Activated B cell treated with CpG ODN at 0.5 μM for 24 hours (primary cell): ENCODE measurements around the gene DDX18. TPM values are rescaled to one million over a fixed set of nuclear protein-coding genes. Genes with fewer than 3 reads are reported as not detected.

Experiments used
- ATAC-seq: fragments of 200-7000 bp; cut with Tn5 transposase; one replicate; pipeline ENCODE4 v1.10.0; 2021; ENCODE audit warnings: low read depth, mild to moderate bottlenecking, moderate library complexity
- CTCF ChIA-PET: fragments of 350-600 bp; sonication (Branson Sonifier 250); formaldehyde crosslinking; loops from one replicate; lab custom pipeline; 2021; ENCODE audit warnings: antibody characterized with exemption; lab: Charles Lee
- POLR2A ChIA-PET: fragments of 350-600 bp; sonication (Branson Sonifier 250); formaldehyde crosslinking; loops from one replicate; lab custom pipeline; 2021; ENCODE audit warnings: antibody characterized with exemption; lab: Charles Lee
- DNase-seq: peaks from one replicate; pipeline ENCODE4 v3.0.0; 2022
- H3K27ac Mint-ChIP-seq: one replicate; pipeline ENCODE4 v1.8.0; 2020; ENCODE audit warnings: mixed read lengths
- H3K27me3 Mint-ChIP-seq: one replicate; pipeline ENCODE4 v1.8.0; 2021; ENCODE audit warnings: mixed read lengths
- H3K36me3 Mint-ChIP-seq: one replicate; pipeline ENCODE4 v1.8.0; 2021; ENCODE audit warnings: low read depth, mixed read lengths
- H3K4me1 Mint-ChIP-seq: one replicate; pipeline ENCODE4 v1.8.0; 2021; ENCODE audit warnings: mixed read lengths
- H3K4me3 Mint-ChIP-seq: one replicate; pipeline ENCODE4 v1.8.0; 2020; ENCODE audit warnings: mild to moderate bottlenecking, mixed read lengths
- H3K9me3 Mint-ChIP-seq: one replicate; pipeline ENCODE4 v1.8.0; 2020; ENCODE audit warnings: mixed read lengths
- CTCF ChIP-seq: fragments of 200-600 bp; IDR thresholded peaks from one replicate; pipeline ENCODE4 v1.8.0; 2022; ENCODE audit warnings: antibody characterized with exemption, mild to moderate bottlenecking
- intact Hi-C: fragments of 100-400 bp; cut with micrococcal nuclease; formaldehyde crosslinking; loops from one replicate; pipeline ENCODE4 v1.15.1; 2024
- total RNA-seq: library from RNA; stranded (reverse); gene quantifications from 2 replicates; pipeline ENCODE4 v1.2.3, GENCODE V29; 2022

The DDX18 gene
- total RNA-seq, 1 donor from 2014 or later: 109 TPM

GRCh38 chr2:117832905-117833613 is 18.6 kb downstream of the DDX18 start:
- no peak for TF ChIP-seq CTCF
- H3K4me1 Mint-ChIP-seq: peaks cover 10% of the 10 kb centered on the region
- no peaks in the 10 kb centered on the region for H3K9me3 Mint-ChIP-seq
- peaks cover 11% of the 10 kb centered on the region for H3K27me3 Mint-ChIP-seq
- DNase-seq: no peak
- peaks cover 62% of the 10 kb centered on the region for H3K36me3 Mint-ChIP-seq
- H3K27ac Mint-ChIP-seq: no peak overlapping the region
- ChIA-PET CTCF (no interaction called here), POLR2A (no interaction called here)
- H3K4me3 Mint-ChIP-seq: no peak overlapping the region
- intact Hi-C loops: no loop called here
- ATAC-seq: no peak

GRCh38 chr2:117833911-117834310 is 19.4 kb downstream of the DDX18 start:
- Mint-ChIP-seq H3K27ac (no peak overlapping the region), H3K27me3 (peaks cover 11% of the 10 kb centered on the region), H3K36me3 (peaks cover 54% of the 10 kb centered on the region), H3K4me1 (peaks cover 10% of the 10 kb centered on the region), H3K4me3 (no peak overlapping the region), H3K9me3 (no peaks in the 10 kb centered on the region)
- ChIA-PET POLR2A (no interaction called here), CTCF (no interaction called here)
- DNase-seq (no peak), ATAC-seq (no peak)
- intact Hi-C loops: no loop called here
- no peak for TF ChIP-seq CTCF

DNA sequence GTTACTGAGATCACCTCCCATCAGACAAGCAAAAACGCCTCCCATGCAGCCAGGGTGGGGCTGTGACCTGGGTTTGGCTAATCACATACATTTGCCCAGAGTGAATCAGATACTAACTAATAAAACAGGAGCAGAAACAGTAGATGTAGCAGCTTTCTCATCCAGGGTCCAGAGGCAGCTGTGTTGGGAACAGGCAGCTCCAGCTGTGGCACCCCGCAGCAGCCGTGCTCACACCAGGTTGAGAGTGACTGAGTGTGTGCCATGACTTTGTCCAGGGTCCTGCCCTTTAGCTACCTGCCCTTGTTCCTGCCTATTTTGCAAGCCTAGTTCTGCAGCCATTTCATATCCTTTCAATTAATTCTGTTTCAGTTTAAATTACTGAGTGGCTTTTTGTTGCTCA is 20.5 kb downstream of the DDX18 start:
- Mint-ChIP-seq H3K27ac (no peak overlapping the region), H3K27me3 (peaks cover 11% of the 10 kb centered on the region), H3K36me3 (peaks cover 43% of the 10 kb centered on the region), H3K9me3 (no peaks in the 10 kb centered on the region), H3K4me3 (no peak overlapping the region), H3K4me1 (peaks cover 10% of the 10 kb centered on the region)
- ATAC-seq (no peak), DNase-seq (no peak)
- TF ChIP-seq CTCF: no peak
- CTCF ChIA-PET: interaction anchor here (1.8 kb wide), 1 partner anchor 168 kb away, joined by 12 read pairs; no protein-coding TSS in a partner anchor
- intact Hi-C loops: no loop called here
- POLR2A ChIA-PET: interaction anchor here (1.6 kb wide), 1 partner anchor 20 kb away, joined by 9 read pairs; the partner anchor contains the start of gene DDX18

DNA sequence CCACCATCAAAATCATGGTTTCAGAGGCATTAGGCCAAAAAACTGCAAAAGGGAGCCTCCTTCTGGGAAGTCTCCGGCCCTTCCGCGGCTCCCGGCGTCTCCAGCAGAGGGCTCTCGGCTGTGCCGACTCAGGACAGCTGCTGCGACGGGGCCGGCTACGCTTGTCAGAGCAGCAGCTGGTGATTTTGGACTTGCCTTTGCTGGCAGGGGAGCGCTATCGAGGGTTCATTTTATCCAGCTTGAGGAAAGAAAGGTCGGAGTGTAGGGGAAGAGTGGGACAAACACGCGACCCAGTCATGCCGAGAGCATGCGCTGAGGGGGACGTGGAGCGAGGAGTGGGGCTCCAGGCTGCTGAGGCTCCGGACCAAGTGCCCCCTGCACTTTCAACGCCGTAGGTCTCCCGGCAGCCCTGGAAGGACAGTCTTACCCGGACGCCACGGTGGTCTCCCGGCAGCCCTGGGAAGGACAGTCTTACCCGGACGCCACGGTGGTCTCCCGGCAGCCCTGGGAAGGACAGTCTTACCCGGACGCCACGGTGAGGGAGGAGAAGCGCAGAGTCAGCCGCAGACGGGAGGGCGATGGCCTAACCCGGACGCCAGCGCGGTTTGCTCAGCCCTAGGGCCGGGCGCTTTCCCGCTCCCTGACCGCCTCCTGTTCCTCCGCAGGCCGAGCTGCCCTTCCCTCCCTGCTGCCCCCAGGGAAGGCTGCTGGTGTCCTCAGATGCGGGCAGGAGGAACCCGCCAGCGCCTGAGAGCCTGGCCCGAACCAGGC is 21.7 kb downstream of the DDX18 start:
- no peak overlapping the region for H3K27ac Mint-ChIP-seq
- H3K4me1 Mint-ChIP-seq: peaks cover 10% of the 10 kb centered on the region
- CTCF ChIA-PET: interaction anchor here (0.7 to 1.8 kb wide), 3 partner anchors 22 to 225 kb away, joined by 3 to 12 read pairs (median 3); partner anchors contain the start of gene DDX18
- POLR2A ChIA-PET: interaction anchor here (0.8 to 1.6 kb wide), 3 partner anchors 16 to 22 kb away, joined by 3 to 9 read pairs (median 4); partner anchors contain the start of gene DDX18
- no peak for TF ChIP-seq CTCF
- DNase-seq: peak; percentile 51
- H3K4me3 Mint-ChIP-seq: peak overlapping the region; percentile 86
- intact Hi-C loops: loop anchor here (1.0 to 2.0 kb wide), 2 partner anchors 21 to 167 kb away; partner anchors contain the start of gene DDX18
- H3K36me3 Mint-ChIP-seq: peaks cover 31% of the 10 kb centered on the region
- H3K9me3 Mint-ChIP-seq: no peaks in the 10 kb centered on the region
- ATAC-seq: peak; percentile 89
- H3K27me3 Mint-ChIP-seq: peaks cover 11% of the 10 kb centered on the region

DNA sequence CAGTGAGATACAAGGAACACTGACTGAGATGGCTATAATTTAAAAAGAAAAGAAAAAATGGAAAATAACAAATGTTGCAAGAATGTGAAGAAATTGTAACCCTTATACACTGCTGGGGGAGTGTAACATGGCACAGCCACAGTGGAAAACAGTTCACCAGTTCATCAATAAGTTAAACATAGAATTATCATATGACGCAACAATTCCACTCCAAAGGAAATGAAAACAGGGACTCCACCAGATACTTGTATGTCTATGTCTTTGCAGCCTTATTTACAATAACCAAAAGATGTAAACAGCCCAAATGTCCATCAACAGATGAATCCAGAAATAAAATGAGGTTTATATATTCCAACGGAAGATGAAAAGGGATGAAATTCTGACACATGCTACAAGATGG is 30.8 kb downstream of the DDX18 start:
- Mint-ChIP-seq H3K4me3 (no peak overlapping the region), H3K27ac (no peak overlapping the region), H3K4me1 (no peaks in the 10 kb centered on the region), H3K36me3 (no peaks in the 10 kb centered on the region), H3K9me3 (peaks cover 3% of the 10 kb centered on the region), H3K27me3 (peaks cover 24% of the 10 kb centered on the region)
- no peak for DNase-seq
- intact Hi-C loops: no loop called here
- CTCF ChIA-PET: no interaction called here
- no peak for ATAC-seq
- POLR2A ChIA-PET: no interaction called here
- no peak for TF ChIP-seq CTCF
